ENCODE results near the gene TOMM40. TPM values are rescaled to one million over a fixed set of nuclear protein-coding genes. Genes with fewer than 3 reads are reported as not detected.
A peak's percentile ranks its signal among the peaks of the same experiment; 100 is the strongest.

TOMM40 gene
- total RNA-seq, 1 experiment from 2014 or later, result 180 TPM

DNA sequence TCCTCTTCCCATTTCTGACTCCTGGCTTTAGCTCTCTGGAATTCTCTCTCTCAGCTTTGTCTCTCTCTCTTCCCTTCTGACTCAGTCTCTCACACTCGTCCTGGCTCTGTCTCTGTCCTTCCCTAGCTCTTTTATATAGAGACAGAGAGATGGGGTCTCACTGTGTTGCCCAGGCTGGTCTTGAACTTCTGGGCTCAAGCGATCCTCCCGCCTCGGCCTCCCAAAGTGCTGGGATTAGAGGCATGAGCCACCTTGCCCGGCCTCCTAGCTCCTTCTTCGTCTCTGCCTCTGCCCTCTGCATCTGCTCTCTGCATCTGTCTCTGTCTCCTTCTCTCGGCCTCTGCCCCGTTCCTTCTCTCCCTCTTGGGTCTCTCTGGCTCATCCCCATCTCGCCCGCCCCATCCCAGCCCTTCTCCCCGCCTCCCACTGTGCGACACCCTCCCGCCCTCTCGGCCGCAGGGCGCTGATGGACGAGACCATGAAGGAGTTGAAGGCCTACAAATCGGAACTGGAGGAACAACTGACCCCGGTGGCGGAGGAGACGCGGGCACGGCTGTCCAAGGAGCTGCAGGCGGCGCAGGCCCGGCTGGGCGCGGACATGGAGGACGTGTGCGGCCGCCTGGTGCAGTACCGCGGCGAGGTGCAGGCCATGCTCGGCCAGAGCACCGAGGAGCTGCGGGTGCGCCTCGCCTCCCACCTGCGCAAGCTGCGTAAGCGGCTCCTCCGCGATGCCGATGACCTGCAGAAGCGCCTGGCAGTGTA is 17.2 kb downstream of the TOMM40 start:
- no peak overlapping the region for H2BK12ac ChIP-seq (ENCODE audit: insufficient read length, low read depth, low read length)
- peak overlapping the region in 2 of 3 experiments; percentile 58 to 92; a peak in 2 of 7 replicates for H3K27ac Mint-ChIP-seq
- no peak overlapping the region for H2AK5ac ChIP-seq (ENCODE audit: insufficient read length, low read length)
- no peak overlapping the region for H4K5ac ChIP-seq (ENCODE audit: insufficient read length, low read depth, low read length)
- H3K9me3 Mint-ChIP-seq, result no peaks in the 10 kb centered on the region
- no peak overlapping the region for H2BK20ac ChIP-seq (ENCODE audit: low read depth, low read length, poor library complexity, severe bottlenecking)
- peak overlapping the region in 1 of 2 experiments; percentile 55; a peak in 2 of 5 replicates for H3K4me3 Mint-ChIP-seq
- DNase-seq, result no peak
- H2AFZ ChIP-seq (ENCODE audit: low read length), result no peak overlapping the region
- H3K4ac ChIP-seq (ENCODE audit: low read depth, low read length), result no peak overlapping the region
- no peak overlapping the region for H4K91ac ChIP-seq (ENCODE audit: insufficient read length, low read depth, low read length)
- no peak overlapping the region for H3K9ac ChIP-seq (ENCODE audit: extremely low read depth, insufficient read length, low read length)
- H3K27me3 Mint-ChIP-seq (ENCODE audit: low read depth), result no peaks in the 10 kb centered on the region; the same call in 1 of the 2 replicates
- TF ChIP-seq, protein P1, sequence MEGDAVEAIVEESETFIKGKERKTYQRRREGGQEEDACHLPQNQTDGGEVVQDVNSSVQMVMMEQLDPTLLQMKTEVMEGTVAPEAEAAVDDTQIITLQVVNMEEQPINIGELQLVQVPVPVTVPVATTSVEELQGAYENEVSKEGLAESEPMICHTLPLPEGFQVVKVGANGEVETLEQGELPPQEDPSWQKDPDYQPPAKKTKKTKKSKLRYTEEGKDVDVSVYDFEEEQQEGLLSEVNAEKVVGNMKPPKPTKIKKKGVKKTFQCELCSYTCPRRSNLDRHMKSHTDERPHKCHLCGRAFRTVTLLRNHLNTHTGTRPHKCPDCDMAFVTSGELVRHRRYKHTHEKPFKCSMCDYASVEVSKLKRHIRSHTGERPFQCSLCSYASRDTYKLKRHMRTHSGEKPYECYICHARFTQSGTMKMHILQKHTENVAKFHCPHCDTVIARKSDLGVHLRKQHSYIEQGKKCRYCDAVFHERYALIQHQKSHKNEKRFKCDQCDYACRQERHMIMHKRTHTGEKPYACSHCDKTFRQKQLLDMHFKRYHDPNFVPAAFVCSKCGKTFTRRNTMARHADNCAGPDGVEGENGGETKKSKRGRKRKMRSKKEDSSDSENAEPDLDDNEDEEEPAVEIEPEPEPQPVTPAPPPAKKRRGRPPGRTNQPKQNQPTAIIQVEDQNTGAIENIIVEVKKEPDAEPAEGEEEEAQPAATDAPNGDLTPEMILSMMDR (conservative IDR thresholded peaks at IDR 0.05), result no peak
- H2BK15ac ChIP-seq (ENCODE audit: low read depth, low read length), result no peak overlapping the region
- H3K14ac ChIP-seq (ENCODE audit: insufficient read depth, low read length), result no peak overlapping the region
- H3K27me3 ChIP-seq (ENCODE audit: insufficient read depth, low read length), result no peaks in the 10 kb centered on the region
- no CpG with 5 or more reads among the region's 46 CpGs for WGBS (ENCODE audit: extremely low coverage, insufficient read length, low lambda C conversion rate)
- H4K8ac ChIP-seq (replicated peaks; ENCODE audit: insufficient read length, low read depth, low read length), result no peak overlapping the region
- no peak overlapping the region for H3K18ac ChIP-seq (ENCODE audit: insufficient read length, low read depth, low read length)
- no peak overlapping the region for H3K56ac ChIP-seq (ENCODE audit: insufficient read length, low read depth, low read length)
- H4K20me1 ChIP-seq (ENCODE audit: control insufficient read depth, insufficient read depth, insufficient read length), result no peaks in the 10 kb centered on the region
- no peaks in the 10 kb centered on the region for H3K79me1 ChIP-seq (ENCODE audit: insufficient read depth, low read depth, low read length, poor library complexity, severe bottlenecking)
- no peak overlapping the region for H2BK5ac ChIP-seq (ENCODE audit: insufficient read length, low read length)
- no peak overlapping the region for H2BK120ac ChIP-seq (ENCODE audit: low read depth, low read length, poor library complexity, severe bottlenecking)
- H3K4me1 ChIP-seq (ENCODE audit: insufficient read depth, low read length), result no peaks in the 10 kb centered on the region
- H3K36me3 Mint-ChIP-seq (ENCODE audit: insufficient read depth in 1 of 3, low read depth in 3 of 3), result peaks cover 10 to 37% (median 29%) of the 10 kb centered on the region in 3 experiments; a peak in 6 of 7 replicates
- H3K4me1 Mint-ChIP-seq, result peaks cover 27 to 50% of the 10 kb centered on the region in 2 experiments
- no peak overlapping the region for H3K27ac ChIP-seq (ENCODE audit: insufficient read length, low read depth, low read length)
- no peak overlapping the region for H3K4me2 ChIP-seq (ENCODE audit: insufficient read depth, insufficient read length, low read length)
- no peaks in the 10 kb centered on the region; the same call in 1 of the 2 replicates for H3K79me2 ChIP-seq (ENCODE audit: insufficient read depth, low read length)
- H3K23ac ChIP-seq (ENCODE audit: insufficient read length, low read depth, low read length), result no peak overlapping the region
- H3T11ph ChIP-seq (ENCODE audit: low read length), result no peak overlapping the region
- H3K9me3 ChIP-seq (ENCODE audit: control insufficient read depth, low read depth, low read length), result no peaks in the 10 kb centered on the region
- no peaks in the 10 kb centered on the region for H3K23me2 ChIP-seq (ENCODE audit: insufficient read length, low read depth, low read length, poor library complexity, severe bottlenecking)
